ENCODE results near the gene LRRC10.

DNA sequence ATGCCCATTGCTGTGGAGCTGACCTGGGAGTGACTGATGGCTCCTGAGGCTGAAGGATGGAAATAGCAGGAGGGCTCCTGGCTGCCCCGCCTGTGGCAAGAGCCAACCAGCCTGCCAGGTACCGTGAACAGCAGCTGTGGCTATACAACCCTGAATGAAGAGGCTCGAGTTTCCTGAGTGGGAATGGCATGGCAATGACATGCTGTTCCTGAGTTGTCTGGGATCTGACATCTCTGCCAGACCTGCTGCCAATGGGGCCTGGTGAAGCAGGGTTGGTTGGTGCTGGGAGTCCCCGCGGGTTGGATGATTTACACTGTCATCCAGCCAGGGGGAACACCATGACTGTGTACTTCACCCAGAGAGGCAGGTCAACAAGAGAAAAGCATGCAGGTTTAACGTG is 31.8 kb upstream of the LRRC10 start:
- TF ChIP-seq, protein P1, sequence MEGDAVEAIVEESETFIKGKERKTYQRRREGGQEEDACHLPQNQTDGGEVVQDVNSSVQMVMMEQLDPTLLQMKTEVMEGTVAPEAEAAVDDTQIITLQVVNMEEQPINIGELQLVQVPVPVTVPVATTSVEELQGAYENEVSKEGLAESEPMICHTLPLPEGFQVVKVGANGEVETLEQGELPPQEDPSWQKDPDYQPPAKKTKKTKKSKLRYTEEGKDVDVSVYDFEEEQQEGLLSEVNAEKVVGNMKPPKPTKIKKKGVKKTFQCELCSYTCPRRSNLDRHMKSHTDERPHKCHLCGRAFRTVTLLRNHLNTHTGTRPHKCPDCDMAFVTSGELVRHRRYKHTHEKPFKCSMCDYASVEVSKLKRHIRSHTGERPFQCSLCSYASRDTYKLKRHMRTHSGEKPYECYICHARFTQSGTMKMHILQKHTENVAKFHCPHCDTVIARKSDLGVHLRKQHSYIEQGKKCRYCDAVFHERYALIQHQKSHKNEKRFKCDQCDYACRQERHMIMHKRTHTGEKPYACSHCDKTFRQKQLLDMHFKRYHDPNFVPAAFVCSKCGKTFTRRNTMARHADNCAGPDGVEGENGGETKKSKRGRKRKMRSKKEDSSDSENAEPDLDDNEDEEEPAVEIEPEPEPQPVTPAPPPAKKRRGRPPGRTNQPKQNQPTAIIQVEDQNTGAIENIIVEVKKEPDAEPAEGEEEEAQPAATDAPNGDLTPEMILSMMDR (IDR thresholded peaks at IDR 0.05 in 8 of 11, conservative IDR thresholded peaks at IDR 0.05 in 3 of 11): no peak
- TF ChIP-seq POLR2A (IDR thresholded peaks at IDR 0.05) (no peak), POLR2AphosphoS5 (IDR thresholded peaks at IDR 0.05) (no peak)

Measured in spleen (tissue), 7 donors.